Cortex of kidney (tissue), 1 donor: Measurements from ENCODE around the gene GCK.

Source experiments
- DNase-seq: peaks from one replicate; lab custom pipeline; 2025; lab: John Stamatoyannopoulos, UW

GCK gene

GRCh38 chr7:44189286-44189992 is at the start of gene GCK:
Gene GCK, minus strand, starts transcription at chr7:44189439. Its CDS starts 486 bp downstream, at chr7:44188953.
- DNase-seq: no peak

GRCh38 chr7:44238116-44238695 is 49.0 kb upstream of the GCK start:
- no peak for DNase-seq

- no peak for DNase-seq
Observed at GRCh38 chr7:44237696-44238095, 48.5 kb upstream of the GCK start.

DNA sequence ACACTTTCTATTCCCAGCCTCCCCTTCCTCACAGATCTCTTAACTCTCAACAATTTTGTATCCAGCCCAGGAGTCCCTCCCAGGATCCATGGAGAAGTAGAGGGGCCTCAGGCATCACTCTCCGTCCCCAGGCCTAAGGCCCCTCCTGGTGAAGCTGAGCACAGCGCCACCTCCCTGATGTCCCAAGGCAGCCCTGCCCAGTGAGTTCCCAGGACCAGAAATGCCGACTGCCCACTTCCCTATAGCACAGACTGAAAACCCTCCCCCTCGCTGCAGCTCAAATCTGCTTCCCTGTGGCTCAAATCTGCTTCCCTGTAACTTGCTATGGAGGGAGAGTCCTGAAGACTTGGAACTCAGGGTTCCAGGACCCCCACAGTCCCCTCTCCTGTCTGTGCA is 47.1 kb upstream of the GCK start:
- no peak for DNase-seq

- no peak for DNase-seq
Observed at GRCh38 chr7:44235582-44236332, 46.5 kb upstream of the GCK start.

DNA sequence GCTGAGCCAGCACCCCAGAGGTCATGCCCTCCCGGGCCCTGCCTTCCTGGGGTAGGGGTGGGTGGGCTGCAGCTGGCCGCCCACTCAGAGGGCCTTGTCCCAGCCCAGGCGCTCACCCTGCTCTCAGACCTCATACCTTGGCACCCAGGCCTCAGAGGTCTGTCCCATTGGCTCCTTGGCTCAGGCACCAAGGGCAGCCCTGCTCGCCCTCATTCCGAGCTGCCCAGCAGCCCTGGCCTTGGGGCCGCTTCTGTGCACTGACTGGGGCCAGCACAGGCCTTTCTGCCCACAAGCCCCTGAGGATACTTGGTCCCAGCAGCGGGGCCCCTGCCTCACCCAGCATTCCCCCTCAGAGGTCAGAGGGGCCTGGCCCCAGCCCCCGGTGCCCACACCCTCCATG is 45.8 kb upstream of the GCK start:
- DNase-seq: no peak

DNA sequence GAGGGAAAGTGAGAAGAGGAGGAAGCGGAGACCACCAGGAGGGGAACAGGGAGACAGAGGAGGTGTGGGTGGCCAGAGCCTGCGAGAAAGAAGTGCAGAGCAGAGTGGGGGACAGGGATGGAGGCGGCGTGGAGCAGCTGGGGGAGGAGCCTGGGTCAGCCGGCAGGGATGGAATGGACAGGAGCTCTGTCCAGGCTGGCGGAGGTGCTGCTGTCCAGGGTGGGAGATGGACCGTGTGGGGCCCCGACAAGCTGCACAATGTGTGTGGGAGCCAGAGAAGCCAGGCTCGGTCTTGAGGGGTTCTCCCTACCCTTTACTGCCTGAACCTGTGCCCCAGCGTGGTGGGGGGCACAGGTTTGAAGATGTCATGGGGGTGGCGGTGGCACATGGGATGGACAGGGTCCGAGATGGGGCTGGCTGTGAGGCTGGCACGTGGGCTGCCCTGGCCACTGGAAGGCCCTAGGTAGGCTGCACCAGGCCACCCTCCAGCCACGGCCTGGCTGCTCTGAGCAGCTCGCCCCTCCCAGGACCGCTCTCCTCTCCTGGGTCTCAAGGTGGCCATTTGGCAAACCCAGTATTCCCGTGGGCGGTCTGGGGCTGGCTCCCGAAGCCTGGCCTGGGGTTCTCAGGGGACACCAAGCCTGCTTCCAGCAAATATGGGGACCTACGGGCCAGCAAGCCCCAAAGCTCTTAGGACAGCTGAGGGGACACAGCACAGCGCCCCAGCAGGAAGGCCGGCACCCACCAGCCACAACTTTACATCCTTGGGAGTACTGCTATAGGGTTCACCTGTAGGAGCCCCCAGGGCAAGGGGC is 43.9 kb upstream of the GCK start:
- no peak for DNase-seq

- no peak for DNase-seq
Observed at GRCh38 chr7:44232396-44232795, 43.2 kb upstream of the GCK start.

- DNase-seq: no peak
Observed at GRCh38 chr7:44231088-44231487, 41.8 kb upstream of the GCK start.

DNA sequence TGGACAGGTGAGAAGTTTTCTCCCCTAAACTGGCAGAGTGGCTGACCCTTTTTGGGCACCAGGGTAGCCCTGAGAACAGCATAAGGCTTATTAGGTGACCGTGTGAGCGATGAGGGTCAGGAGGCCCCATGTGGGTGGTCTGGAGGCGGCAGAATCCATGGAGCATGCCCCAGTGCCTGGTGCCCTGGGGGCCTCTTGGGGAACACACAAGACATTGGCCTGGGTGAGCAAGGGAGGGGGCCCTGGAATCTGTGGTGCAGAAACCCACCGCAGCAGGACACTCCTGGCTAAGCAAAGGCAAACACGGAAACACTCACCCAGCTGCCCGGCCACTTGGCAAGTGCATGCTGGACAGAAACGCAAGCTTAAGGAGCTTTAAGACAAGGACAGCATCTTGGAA is 41.0 kb upstream of the GCK start:
- no peak for DNase-seq

- DNase-seq: no peak
Observed at GRCh38 chr7:44229546-44230105, 40.4 kb upstream of the GCK start.

DNA sequence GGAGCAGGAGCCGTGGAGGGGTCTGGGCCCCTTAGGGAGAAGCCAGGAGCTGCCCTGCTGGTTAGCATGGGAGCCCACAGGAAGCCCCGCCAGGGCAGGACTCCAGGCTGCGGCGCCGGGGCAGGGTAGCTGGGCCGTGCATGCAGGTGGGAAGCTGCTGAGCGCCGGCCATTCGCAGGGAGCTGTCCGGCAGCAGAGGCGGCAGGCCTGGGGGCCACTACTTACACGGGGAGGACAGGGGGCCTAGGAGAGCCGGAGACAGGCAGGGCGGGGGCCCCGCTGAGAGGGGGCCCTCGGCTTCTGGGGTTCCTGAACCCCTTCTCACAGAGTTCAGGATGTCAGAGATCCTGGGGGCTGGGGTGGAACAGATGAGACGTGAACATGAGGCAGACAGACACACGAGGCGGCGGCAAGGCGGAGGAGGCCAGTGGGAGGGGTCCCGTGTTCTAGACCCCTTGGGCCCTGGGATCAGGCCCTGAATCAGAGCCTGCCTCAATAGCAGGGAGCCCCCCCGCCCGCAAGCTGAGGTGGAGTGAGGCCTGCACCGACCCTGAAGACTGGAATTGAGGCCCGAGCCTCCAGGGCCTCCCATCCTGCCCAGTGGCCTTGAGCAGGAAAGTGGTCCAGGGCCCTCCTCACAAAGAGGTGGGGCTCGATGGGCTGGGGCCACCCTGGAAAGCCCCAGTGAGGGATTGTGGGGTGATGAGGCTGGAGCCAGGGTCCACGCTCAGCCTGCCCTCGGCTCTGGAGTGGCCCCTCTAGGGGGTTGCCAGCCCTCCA is 39.5 kb upstream of the GCK start:
- no peak for DNase-seq

DNA sequence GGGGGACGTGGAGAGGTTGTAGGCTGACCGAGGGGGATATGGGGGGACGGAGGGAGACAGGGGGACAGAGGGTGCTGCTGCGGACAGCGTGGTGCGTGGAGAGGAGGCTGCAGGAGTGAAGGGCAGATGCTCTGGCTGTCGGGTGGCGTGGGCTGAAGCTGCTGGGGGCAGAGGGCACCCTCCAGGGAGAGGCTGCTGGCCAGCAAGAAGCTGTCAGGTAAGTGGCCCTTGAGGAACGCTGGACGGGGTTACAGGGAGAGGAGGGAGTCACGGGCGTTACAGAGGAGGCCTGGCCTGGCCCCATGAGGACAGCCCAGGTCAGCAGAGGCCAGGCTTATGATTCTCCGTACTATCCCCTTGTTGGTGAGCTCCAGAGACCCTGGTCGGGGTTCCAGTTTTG is 38.7 kb upstream of the GCK start:
- no peak for DNase-seq

DNA sequence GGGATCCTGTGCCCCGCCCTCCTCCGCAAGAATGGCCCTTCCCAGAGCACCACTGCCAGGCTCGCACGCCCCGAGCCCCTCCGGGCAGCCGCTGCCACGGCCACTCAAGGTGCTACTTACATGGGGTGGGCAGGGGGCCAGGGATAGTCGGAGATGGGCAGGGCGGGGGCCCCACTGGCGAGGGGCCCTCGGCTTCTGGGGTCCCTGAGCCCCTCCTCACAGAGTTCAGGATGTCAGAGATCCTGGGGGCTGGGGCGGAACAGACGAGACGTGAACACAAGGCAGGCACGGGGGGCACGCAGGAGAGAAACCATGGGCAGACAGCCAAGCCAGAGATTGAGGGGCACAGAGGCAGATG is 37.1 kb upstream of the GCK start:
- no peak for DNase-seq

DNA sequence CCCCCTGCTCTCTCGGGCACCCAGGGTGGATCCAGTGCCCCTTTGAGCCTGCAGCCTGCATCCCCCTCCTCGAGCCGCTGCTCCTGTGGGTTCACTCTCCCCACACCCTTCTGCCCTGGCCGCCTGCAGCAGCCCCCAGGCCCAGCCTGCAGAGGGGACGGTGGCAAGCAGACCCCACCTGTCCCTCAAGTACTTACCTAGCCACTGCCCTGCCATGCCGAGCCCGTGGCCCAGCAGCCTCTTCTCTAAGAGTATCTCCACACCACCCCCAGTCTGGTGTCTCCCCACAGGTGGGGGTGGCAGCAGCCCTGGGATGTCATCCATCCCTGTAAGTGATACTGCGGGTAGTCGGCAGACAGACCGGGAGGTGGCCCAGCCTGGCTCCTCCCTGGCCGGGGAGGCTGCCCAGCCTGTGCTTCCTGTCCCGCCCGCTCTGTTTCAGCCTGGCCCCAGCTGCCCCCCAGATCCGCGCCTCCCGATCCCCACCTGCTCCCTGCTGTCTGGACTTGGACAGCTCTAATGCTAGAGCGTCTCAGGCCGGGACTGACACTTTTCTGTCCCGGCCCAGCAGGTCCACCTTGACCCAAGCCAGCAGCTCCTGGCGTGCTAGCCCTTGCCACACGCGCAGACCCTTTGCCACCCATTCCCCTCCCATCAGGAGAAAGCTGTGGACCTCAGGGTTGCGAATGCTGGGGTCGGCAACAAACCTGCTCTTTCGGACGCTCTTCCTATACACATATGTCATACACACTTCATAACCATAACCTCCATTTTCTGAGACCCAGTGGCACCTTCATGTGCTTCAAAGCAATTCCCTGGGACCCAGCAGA is 36.5 kb upstream of the GCK start:
- no peak for DNase-seq

- no peak for DNase-seq
Observed at GRCh38 chr7:44224974-44225565, 35.8 kb upstream of the GCK start.

DNA sequence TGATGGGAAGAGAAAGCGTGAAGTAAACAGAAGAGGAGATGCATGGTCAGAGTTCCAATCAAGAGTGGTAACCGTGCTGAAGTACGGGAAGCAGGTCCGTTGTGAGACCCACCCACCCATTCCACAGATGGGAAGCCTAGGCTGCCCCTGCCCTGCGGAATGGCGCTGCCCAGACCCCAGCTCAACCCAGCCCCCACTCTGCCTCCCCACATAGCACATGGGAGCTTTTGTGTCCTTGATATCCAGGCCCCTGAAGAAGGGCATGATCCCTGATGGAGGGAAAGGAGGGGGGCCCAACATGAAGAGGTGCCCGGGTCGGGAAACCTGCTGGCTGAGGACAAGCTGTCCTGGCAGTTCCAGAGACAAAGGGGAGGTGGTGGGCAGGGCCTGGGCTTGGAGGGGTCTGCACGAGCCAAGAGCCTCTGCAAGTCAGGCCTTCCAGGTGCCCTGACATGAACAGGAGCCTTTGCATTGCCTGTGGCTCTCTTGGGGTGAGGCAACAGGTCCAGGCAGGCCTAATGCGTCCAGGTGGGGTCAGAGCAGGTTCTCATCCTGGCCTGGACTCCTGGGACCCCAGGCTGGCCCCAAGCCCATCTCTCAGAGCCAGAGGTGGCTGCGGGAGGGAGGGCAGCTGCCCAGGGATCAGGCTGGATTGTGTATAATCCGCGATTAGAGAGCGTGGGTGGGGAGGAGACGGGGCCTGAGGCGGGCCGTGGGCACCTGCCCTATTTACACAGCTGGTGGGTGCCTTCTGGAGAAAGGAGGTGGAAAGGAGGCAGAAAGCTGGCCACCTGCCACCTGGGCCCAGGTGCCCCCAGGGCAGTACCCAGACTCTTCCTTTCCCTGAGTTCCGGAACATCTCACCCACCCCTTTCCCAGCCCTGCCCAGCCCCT is 35.1 kb upstream of the GCK start:
- no peak for DNase-seq

- DNase-seq: no peak
Observed at GRCh38 chr7:44223362-44224079, 34.3 kb upstream of the GCK start.
